GM19025 (cell line): ENCODE measurements around the gene NDFIP1.

Experiments
- ATAC-seq: cut with Tn5 transposase; IDR thresholded peaks from one replicate; pipeline ENCODE4 v1.9.1; 2021; ENCODE audit warnings: mild to moderate bottlenecking, low read depth, moderate library complexity; ENCODE audit not compliant: unreplicated experiment

NDFIP1 gene

DNA sequence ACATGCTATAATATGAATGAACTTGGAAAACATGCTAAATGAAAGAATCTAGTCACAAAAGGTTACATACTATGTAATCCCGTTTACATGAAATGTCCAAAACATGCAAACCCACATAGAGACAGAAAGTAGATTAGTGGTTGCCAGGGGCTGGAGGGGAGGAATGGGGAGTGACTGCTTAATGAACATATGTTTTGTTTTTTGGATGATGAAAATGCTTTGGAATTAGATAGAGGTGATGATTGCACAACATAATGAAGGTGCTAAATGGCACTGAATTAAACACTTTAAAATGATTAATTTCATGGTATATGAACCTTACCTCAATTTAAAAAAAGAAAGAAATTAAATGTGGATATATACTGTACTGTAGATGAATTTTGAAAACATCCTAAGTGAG lies 17.6 kb upstream of the NDFIP1 start:
- ATAC-seq = no peak

GRCh38 chr5:142091922-142092321 lies 16.7 kb upstream of the NDFIP1 start:
- no peak for ATAC-seq

- ATAC-seq = no peak
These were observed 13.5 kb upstream of the NDFIP1 start for GRCh38 chr5:142095035-142095434.

DNA sequence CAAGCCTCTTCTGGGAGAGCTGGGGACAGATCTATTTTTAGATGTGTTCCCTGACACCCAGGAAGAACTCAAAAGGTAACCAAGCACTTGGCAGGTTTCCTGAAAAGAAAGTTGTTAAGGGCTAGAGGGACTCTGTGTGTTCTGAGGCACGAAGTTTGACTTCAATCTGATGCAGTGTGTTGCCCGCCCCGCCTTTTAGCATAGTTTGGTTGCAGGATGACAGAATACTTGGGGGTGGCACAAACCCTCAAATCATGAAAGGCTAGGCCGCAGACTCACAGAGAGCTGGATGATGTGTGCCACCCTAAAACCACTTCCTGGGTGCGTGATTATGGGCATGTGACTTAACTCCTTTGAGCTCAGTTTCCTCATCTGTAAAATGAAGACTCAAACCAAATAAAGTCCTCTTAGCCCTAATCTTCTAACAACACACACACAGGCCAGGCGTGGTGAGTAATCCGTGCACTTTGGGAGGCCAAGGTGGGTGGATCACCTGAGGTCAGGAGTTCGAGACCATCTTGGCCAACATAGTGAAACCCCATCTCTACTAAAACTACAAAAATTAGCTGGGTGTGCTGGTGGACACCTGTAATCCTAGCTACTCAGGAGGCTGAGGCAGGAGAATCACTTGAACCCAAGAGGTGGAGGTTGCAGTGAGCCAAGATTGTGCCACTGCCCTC lies 12.8 kb upstream of the NDFIP1 start:
- ATAC-seq = no peak

GRCh38 chr5:142096382-142096781 lies 12.2 kb upstream of the NDFIP1 start:
- no peak for ATAC-seq

GRCh38 chr5:142097681-142098080 lies 10.9 kb upstream of the NDFIP1 start:
- no peak for ATAC-seq

DNA sequence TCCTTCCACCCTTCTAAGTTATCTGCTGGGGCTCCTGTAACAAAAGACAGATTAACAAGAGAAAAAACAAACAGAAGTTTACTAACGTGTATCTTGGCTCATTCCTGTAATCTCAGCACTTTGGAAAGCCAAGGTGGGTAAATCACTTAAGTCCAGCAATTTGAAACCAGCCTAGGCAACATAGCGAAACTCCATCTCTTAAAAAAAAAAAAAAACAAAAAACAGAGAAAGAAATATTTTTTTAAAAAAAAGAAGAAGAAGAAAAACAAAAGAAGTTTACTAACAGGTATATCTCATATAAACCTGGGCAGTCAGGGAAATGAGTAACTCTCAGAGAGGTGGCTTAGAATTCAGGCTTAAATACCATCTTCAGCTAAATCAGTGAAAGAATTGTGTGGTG lies 10.3 kb upstream of the NDFIP1 start:
- ATAC-seq = no peak

GRCh38 chr5:142098931-142099330 lies 9.6 kb upstream of the NDFIP1 start:
- ATAC-seq = no peak

DNA sequence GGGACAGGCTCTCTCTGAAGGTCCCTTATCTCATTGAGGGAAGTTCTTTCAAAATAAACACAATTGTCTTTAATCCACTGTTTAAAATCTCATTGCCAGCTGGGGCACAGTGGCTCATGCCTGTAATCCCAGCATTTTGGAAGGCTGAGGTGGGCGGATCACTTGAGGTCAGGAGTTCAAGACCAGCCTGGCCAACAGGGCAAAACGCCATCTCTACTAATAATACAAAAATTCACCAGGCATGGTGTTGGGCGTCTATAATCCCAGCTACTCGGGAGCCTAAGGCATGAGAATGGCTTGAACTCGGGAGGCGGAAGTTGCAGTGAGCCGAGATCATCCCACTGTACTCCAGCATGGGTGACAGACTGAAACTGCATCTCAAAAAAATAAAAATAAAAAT lies 8.3 kb upstream of the NDFIP1 start:
- ATAC-seq = no peak

- no peak for ATAC-seq
These were observed 5.4 kb upstream of the NDFIP1 start for GRCh38 chr5:142102980-142103740.

- no peak for ATAC-seq
These were observed 4.1 kb upstream of the NDFIP1 start for GRCh38 chr5:142104491-142104890.

DNA sequence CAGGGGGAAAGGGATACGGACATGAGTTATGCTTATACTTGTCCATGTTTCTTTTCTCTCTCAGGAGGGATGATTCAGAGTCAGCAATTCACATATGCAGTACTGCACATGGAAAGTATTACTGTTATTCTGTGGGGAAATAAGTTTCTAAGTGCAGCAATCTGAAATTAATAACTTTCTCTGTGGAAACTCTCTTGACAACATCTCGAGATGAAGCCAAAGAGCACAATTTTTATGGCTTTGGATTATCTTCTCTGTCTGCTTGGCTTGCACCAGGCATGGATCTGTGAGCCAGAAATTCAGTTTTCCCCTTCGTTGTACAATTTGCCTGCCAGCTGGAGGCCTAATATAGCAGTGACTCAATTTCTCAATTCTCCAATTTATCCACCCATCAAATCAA lies 2.5 kb upstream of the NDFIP1 start:
- no peak for ATAC-seq

GRCh38 chr5:142107036-142107735 lies 1.4 kb upstream of the NDFIP1 start:
- ATAC-seq = no peak

- ATAC-seq = no peak
These were observed 695 bp upstream of the NDFIP1 start for GRCh38 chr5:142107736-142108431.

- ATAC-seq = no peak
These were observed 909 bp downstream of the NDFIP1 start for GRCh38 chr5:142109331-142110045.

DNA sequence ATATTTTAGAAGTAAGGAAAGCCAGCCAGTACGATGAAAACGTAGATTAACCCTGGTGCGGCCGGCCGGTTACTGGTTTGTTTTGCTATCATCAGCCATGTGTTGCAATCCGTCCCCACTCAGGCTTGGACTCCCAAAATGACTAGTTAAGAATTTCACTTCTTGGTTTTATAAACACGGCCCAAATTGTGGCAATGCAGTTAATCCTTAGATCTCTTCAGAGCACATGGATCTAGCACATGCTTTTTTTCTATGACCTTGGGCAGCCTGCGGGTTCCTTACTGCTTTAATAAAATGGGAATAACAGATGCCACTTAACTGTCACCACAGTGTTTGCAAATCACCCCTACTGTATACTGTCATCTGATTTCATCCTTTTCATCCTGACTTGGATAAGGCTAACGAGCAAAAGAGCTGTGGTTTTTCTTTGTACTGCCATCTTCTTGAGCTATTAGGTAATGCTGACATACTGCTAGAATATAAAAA lies 1.5 kb downstream of the NDFIP1 start:
- no peak for ATAC-seq

DNA sequence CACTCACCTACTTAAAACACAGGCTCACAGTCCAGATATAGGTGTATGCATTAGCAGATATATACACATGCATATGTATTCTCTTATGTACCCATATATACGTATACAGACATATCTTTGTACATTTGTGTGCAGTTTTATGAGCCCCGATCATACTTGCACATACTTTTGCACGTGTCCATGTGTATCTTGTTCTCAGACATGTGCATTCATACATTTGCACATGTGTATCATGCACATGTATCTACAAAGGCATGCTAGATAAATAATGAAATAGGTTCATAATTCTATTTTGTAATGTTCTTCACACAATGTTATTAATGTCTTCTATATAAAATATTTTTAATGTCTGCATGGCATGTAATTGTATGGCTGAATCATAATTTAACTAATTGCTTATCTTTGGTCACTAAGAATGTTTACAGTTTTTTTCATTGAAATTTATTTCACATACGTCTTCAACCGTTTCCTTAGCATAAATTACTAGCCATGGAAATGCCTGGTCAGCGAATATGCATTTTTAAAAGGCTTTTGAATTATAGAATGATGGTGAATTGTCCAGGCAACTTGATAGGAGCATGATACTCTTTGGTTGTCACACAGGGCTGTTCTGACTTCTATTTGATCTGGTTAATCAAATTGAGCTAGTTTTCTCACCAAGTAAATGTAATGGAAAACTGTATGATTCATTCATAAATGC lies 2.6 kb downstream of the NDFIP1 start:
- no peak for ATAC-seq

DNA sequence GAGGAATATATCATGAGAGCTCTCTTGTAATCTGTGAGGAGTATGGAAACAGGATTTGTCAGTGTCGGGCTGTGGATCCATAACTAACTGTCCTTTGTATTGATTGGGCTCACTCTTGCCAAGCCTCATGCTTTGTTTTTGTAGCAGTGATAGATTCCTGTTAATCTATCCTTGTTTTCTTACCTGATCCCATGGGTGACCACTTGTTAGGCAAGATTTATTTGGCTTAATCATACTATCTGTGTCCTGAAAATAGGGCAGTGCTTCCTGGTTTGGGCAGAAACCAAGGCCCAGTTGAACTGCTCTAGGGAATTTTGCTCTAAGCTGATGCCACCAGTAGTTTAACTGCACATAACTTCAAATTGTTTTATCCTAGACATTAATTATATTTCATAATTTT lies 6.1 kb downstream of the NDFIP1 start:
- no peak for ATAC-seq

DNA sequence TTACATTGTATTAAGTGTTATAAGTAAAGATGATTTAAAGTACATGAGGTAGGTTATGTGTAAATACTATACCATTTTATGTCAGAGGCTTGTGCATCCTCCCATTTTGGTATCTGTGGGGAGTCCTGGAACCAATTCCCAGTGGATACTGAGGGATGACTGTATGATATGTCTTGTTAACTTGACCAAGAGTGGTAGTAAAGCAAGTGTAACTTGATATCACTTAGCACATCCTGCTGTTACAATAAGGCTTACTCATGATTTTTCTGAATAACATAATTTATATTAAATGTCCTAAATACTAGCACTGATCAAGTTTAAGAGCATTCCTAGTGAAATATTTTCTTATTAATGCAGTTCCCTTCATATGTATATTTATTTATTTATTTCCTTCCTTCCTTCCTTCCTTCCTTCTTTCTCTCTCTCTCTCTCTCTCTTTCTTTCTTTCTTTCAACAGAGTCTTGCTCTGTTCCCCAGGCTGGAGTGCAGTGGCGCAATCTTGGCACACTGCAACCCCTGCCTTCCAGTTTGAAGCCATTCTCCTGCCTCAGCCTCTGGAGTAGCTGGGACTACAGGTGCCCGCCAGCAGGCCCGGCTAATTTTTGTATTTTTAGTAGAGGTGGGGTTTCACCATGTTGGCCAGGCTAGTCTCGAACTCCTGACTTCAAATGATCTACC lies 7.5 kb downstream of the NDFIP1 start:
- ATAC-seq = no peak
